H9 (cell line): ENCODE results near the gene NSF. TPM values are rescaled to one million over a fixed set of nuclear protein-coding genes. Genes with fewer than 3 reads are reported as not detected.

Source experiments
- DNase-seq: peaks from one replicate; pipeline ENCODE4 v3.0.0-alpha.2; 2017
- H2AFZ ChIP-seq: one replicate; pipeline ENCODE4 v1.6.1; 2013; ENCODE audit warnings: mild to moderate bottlenecking, low read length, control low read depth, moderate library complexity
- H2AK5ac ChIP-seq: 2 replicates; pipeline ENCODE4 v1.6.1; 2013; ENCODE audit warnings: low read length, control low read depth, mixed read lengths; ENCODE audit not compliant: insufficient read length
- H2BK120ac ChIP-seq: one replicate; pipeline ENCODE4 v1.6.1; 2013; ENCODE audit warnings: low read depth, mild to moderate bottlenecking, low read length, control low read depth, inconsistent platforms; ENCODE audit not compliant: poor library complexity, severe bottlenecking
- H2BK12ac ChIP-seq: 2 replicates; pipeline ENCODE4 v1.6.1; 2013; ENCODE audit warnings: low read length, control low read depth, mixed read lengths, low read depth; ENCODE audit not compliant: insufficient read length
- H2BK15ac ChIP-seq: 2 replicates; pipeline ENCODE4 v1.6.1; 2013; ENCODE audit warnings: low read depth, low read length, control low read depth
- H2BK20ac ChIP-seq: one replicate; pipeline ENCODE4 v1.6.1; 2013; ENCODE audit warnings: low read depth, mild to moderate bottlenecking, low read length, control low read depth, inconsistent platforms; ENCODE audit not compliant: poor library complexity, severe bottlenecking
- H2BK5ac ChIP-seq: 2 replicates; pipeline ENCODE4 v1.6.1; 2013; ENCODE audit warnings: low read length, control low read depth, mixed read lengths; ENCODE audit not compliant: insufficient read length
- H3K14ac ChIP-seq: 2 replicates; pipeline ENCODE4 v1.6.1; 2013; ENCODE audit warnings: low read length, control low read depth; ENCODE audit not compliant: insufficient read depth
- H3K18ac ChIP-seq: 2 replicates; pipeline ENCODE4 v1.6.1; 2013; ENCODE audit warnings: low read depth, mild to moderate bottlenecking, mixed read lengths, low read length, control low read depth; ENCODE audit not compliant: insufficient read length
- H3K23ac ChIP-seq: 2 replicates; pipeline ENCODE4 v1.6.1; 2013; ENCODE audit warnings: low read length, control low read depth, mixed read lengths, low read depth; ENCODE audit not compliant: insufficient read length
- H3K23me2 ChIP-seq: 2 replicates; pipeline ENCODE4 v1.6.1; 2013; ENCODE audit warnings: low read depth, mild to moderate bottlenecking, mixed read lengths, low read length, control low read depth; ENCODE audit not compliant: insufficient read length, poor library complexity, severe bottlenecking
- H3K27ac ChIP-seq: 2 replicates; pipeline ENCODE4 v1.5.1; 2013; ENCODE audit warnings: low read length, control low read depth, mixed read lengths, low read depth; ENCODE audit not compliant: insufficient read length
- H3K27me3 ChIP-seq: 2 replicates; pipeline ENCODE4 v1.6.1; 2013; ENCODE audit warnings: low read length, control low read depth, inconsistent platforms; ENCODE audit not compliant: insufficient read depth
- H3K4ac ChIP-seq: 2 replicates; pipeline ENCODE4 v1.6.1; 2013; ENCODE audit warnings: low read depth, mild to moderate bottlenecking, control low read depth, inconsistent platforms, low read length, moderate library complexity
- H3K4me1 ChIP-seq: 2 replicates; pipeline ENCODE4 v1.6.1; 2013; ENCODE audit warnings: low read length, control low read depth, inconsistent platforms; ENCODE audit not compliant: insufficient read depth
- H3K4me2 ChIP-seq: 2 replicates; pipeline ENCODE4 v1.6.1; 2013; ENCODE audit warnings: low read length, control low read depth, mixed read lengths; ENCODE audit not compliant: insufficient read length, insufficient read depth
- H3K56ac ChIP-seq: 2 replicates; pipeline ENCODE4 v1.6.1; 2013; ENCODE audit warnings: low read depth, mild to moderate bottlenecking, mixed read lengths, low read length, control low read depth; ENCODE audit not compliant: insufficient read length
- H3K79me1 ChIP-seq: 2 replicates; pipeline ENCODE4 v1.6.1; 2013; ENCODE audit warnings: low read depth, mild to moderate bottlenecking, moderate library complexity, low read length, control low read depth, inconsistent platforms; ENCODE audit not compliant: insufficient read depth, poor library complexity, severe bottlenecking
- H3K79me2 ChIP-seq: 2 replicates; pipeline ENCODE4 v1.6.1; 2013; ENCODE audit warnings: low read length, control low read depth, inconsistent platforms; ENCODE audit not compliant: insufficient read depth
- H3K9ac ChIP-seq: 2 replicates; pipeline ENCODE4 v1.6.1; 2013; ENCODE audit warnings: low read length, control low read depth, mixed read lengths; ENCODE audit not compliant: insufficient read length; ENCODE audit errors: extremely low read depth
- H3K9me3 ChIP-seq: one replicate; pipeline ENCODE4 v1.6.1; 2013; ENCODE audit warnings: low read depth, low read length, inconsistent platforms; ENCODE audit not compliant: control insufficient read depth
- H3T11ph ChIP-seq: one replicate; pipeline ENCODE4 v1.6.1; 2013; ENCODE audit warnings: mild to moderate bottlenecking, low read length, control low read depth, inconsistent platforms
- H4K20me1 ChIP-seq: one replicate; pipeline ENCODE4 v1.6.1; 2013; ENCODE audit not compliant: control insufficient read depth, insufficient read length, insufficient read depth
- H4K5ac ChIP-seq: 2 replicates; pipeline ENCODE4 v1.6.1; 2013; ENCODE audit warnings: low read depth, mild to moderate bottlenecking, mixed read lengths, low read length, control low read depth; ENCODE audit not compliant: insufficient read length
- H4K8ac ChIP-seq: replicated peaks from 2 replicates; pipeline ENCODE4 v1.6.1; 2013; ENCODE audit warnings: low read length, control low read depth, mixed read lengths, low read depth; ENCODE audit not compliant: insufficient read length
- H4K91ac ChIP-seq: 2 replicates; pipeline ENCODE4 v1.6.1; 2013; ENCODE audit warnings: low read depth, mild to moderate bottlenecking, moderate library complexity, mixed read lengths, low read length, control low read depth; ENCODE audit not compliant: insufficient read length
- H3K27ac Mint-ChIP-seq, 3 experiments: 2 replicates in 2 of 3; 3 replicates in 1 of 3; pipeline ENCODE4 v1.8.0; 2020 to 2021; ENCODE audit warnings: mixed read lengths in 3 of 3, mild to moderate bottlenecking in 1 of 3, moderate library complexity in 1 of 3
- H3K27me3 Mint-ChIP-seq: 2 replicates; pipeline ENCODE4 v1.8.0; 2021; ENCODE audit warnings: low read depth, mild to moderate bottlenecking, moderate library complexity, mixed read lengths
- H3K36me3 Mint-ChIP-seq, 3 experiments: 2 replicates in 2 of 3; 3 replicates in 1 of 3; pipeline ENCODE4 v1.8.0; 2020 to 2021; ENCODE audit warnings: low read depth in 3 of 3, mixed read lengths in 3 of 3; ENCODE audit not compliant: insufficient read depth in 1 of 3
- H3K4me1 Mint-ChIP-seq, 2 experiments: 2 replicates each; pipeline ENCODE4 v1.8.0; 2020; ENCODE audit warnings: mixed read lengths in 2 of 2
- H3K4me3 Mint-ChIP-seq, 2 experiments: 2 replicates in 1 of 2; 3 replicates in 1 of 2; pipeline ENCODE4 v1.8.0; 2020 to 2021; ENCODE audit warnings: mild to moderate bottlenecking in 2 of 2, mixed read lengths in 2 of 2, moderate library complexity in 1 of 2
- H3K9me3 Mint-ChIP-seq, 2 experiments: 2 replicates in 1 of 2; 3 replicates in 1 of 2; pipeline ENCODE4 v1.8.0; 2020; ENCODE audit warnings: mild to moderate bottlenecking in 2 of 2, mixed read lengths in 2 of 2, moderate library complexity in 1 of 2
- WGBS: extraction: QIAGEN DNeasy Blood & Tissue Kit; methylation state at CpG from one replicate; pipeline ENCODE4 v1.1.7; 2013; ENCODE audit warnings: missing lambda C conversion rate, low lambda C conversion rate, mixed read lengths; ENCODE audit not compliant: insufficient read length; ENCODE audit errors: extremely low coverage; 5-methylcytosine and 5-hydroxymethylcytosine counted together
- total RNA-seq: library from RNA; stranded (reverse); gene quantifications from 2 replicates; pipeline ENCODE4 v1.2.1, GENCODE V29; 2021
- TF ChIP-seq, protein P1 (sequence below): fragments of 200-600 bp; sonication (generic); conservative IDR thresholded peaks from 3 replicates; pipeline ENCODE4 v1.8.0; 2021; ENCODE audit warnings: antibody characterized with exemption, mild to moderate bottlenecking

The NSF gene
- total RNA-seq, 1 experiment from 2014 or later: 36.4 TPM

DNA sequence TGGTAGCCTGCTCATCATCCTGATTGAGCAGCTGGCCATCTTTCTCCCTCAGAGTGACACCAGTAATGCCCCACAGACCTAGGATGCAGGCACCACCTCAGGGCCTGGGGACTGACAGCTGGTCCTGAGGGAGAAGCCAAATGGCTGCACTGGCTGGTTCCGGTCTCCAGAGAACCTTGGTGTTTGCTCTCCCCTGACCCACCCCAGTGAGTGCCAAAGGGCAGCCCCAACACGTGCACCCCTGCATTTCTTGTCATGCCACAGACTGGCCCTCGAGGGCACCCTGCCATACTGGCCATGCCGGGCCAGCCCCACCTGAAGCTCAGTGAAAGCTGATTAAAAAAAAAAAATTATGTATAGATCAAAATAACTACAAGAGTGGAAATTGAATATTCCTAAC lies 127.5 kb downstream of the NSF start:
- no peak overlapping the region for H3K27ac Mint-ChIP-seq
- no peak overlapping the region for H2BK15ac ChIP-seq
- H2AK5ac ChIP-seq: no peak overlapping the region
- no peak for DNase-seq
- H4K8ac ChIP-seq: no peak overlapping the region
- H3K56ac ChIP-seq: no peak overlapping the region
- peaks cover 2% of the 10 kb centered on the region in 2 experiments for H3K4me1 Mint-ChIP-seq
- H3K18ac ChIP-seq: no peak overlapping the region
- no peak overlapping the region for H2BK20ac ChIP-seq
- no peak overlapping the region for H2BK12ac ChIP-seq
- peaks cover 0 to 6% (median 2%) of the 10 kb centered on the region in 3 experiments; a peak in 3 of 7 replicates for H3K36me3 Mint-ChIP-seq
- H3K23ac ChIP-seq: no peak overlapping the region
- H3K4me3 Mint-ChIP-seq: no peak overlapping the region
- no peaks in the 10 kb centered on the region for H3K27me3 ChIP-seq
- no CpG with 5 or more reads among the region's 4 CpGs for WGBS
- H3K4me2 ChIP-seq: no peak overlapping the region
- no peak overlapping the region for H2BK120ac ChIP-seq
- no peaks in the 10 kb centered on the region for H3K9me3 ChIP-seq
- no peak overlapping the region for H2AFZ ChIP-seq
- H3K27ac ChIP-seq: no peak overlapping the region
- H3K14ac ChIP-seq: no peak overlapping the region
- H3K79me2 ChIP-seq: no peaks in the 10 kb centered on the region
- H3T11ph ChIP-seq: no peak overlapping the region
- H3K79me1 ChIP-seq: no peaks in the 10 kb centered on the region
- H3K9me3 Mint-ChIP-seq: no peaks in the 10 kb centered on the region
- no peaks in the 10 kb centered on the region for H3K27me3 Mint-ChIP-seq
- H3K23me2 ChIP-seq: no peaks in the 10 kb centered on the region
- no peak overlapping the region for H4K5ac ChIP-seq
- no peak overlapping the region for H2BK5ac ChIP-seq
- H3K4ac ChIP-seq: no peak overlapping the region
- no peaks in the 10 kb centered on the region for H3K4me1 ChIP-seq
- TF ChIP-seq, protein P1, sequence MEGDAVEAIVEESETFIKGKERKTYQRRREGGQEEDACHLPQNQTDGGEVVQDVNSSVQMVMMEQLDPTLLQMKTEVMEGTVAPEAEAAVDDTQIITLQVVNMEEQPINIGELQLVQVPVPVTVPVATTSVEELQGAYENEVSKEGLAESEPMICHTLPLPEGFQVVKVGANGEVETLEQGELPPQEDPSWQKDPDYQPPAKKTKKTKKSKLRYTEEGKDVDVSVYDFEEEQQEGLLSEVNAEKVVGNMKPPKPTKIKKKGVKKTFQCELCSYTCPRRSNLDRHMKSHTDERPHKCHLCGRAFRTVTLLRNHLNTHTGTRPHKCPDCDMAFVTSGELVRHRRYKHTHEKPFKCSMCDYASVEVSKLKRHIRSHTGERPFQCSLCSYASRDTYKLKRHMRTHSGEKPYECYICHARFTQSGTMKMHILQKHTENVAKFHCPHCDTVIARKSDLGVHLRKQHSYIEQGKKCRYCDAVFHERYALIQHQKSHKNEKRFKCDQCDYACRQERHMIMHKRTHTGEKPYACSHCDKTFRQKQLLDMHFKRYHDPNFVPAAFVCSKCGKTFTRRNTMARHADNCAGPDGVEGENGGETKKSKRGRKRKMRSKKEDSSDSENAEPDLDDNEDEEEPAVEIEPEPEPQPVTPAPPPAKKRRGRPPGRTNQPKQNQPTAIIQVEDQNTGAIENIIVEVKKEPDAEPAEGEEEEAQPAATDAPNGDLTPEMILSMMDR: no peak
- H4K20me1 ChIP-seq: no peaks in the 10 kb centered on the region
- H3K9ac ChIP-seq: no peak overlapping the region
- no peak overlapping the region for H4K91ac ChIP-seq
